Kasumi-1 (cell line): Measurements from ENCODE around the gene PCDHGB2.
"Not testable (repeated sequence)": the region's sequence is repeated elsewhere in the genome, so short reads cannot be mapped to it uniquely, and the experiment has no call there.

Experiments
- DNase-seq, 2 experiments: peaks; one replicate each; lab custom pipeline; 2025; lab: John Stamatoyannopoulos, UW

The PCDHGB2 gene

GRCh38 chr5:141349917-141350619 is 9.7 kb upstream of the PCDHGB2 start, which contains the start of gene PCDHGB1:
PCDHGB1 (plus strand) TSS chr5:141350099; CDS start chr5:141350261, 162 bp downstream.
- no peak for DNase-seq

GRCh38 chr5:141351591-141351990 is 8.2 kb upstream of the PCDHGB2 start:
- no peak for DNase-seq

GRCh38 chr5:141354900-141355469 is 4.8 kb upstream of the PCDHGB2 start, which contains the start of gene PCDHGA4:
PCDHGA4 (plus strand) TSS chr5:141355021; CDS start chr5:141355108, 87 bp downstream.
- DNase-seq: no peak

- DNase-seq: no peak
Measured at GRCh38 chr5:141355641-141356040, 4.2 kb upstream of the PCDHGB2 start.

GRCh38 chr5:141356133-141356532 is 3.7 kb upstream of the PCDHGB2 start:
- DNase-seq: no peak

- DNase-seq: no peak
Measured at GRCh38 chr5:141356950-141357349, 2.8 kb upstream of the PCDHGB2 start.

GRCh38 chr5:141360685-141361084 is 891 bp downstream of the PCDHGB2 start:
- DNase-seq: no peak

- DNase-seq: no peak
Measured at GRCh38 chr5:141362719-141363118, 2.9 kb downstream of the PCDHGB2 start.

- no peak for DNase-seq
Measured at GRCh38 chr5:141363952-141364660, 4.3 kb downstream of the PCDHGB2 start, which contains the start of gene PCDHGA5. PCDHGA5 (plus strand) TSS chr5:141364162; CDS start chr5:141364331, 169 bp downstream.

- DNase-seq: no peak
Measured at GRCh38 chr5:141366016-141366896, 6.5 kb downstream of the PCDHGB2 start.

- DNase-seq: no peak
Measured at GRCh38 chr5:141369994-141370848, 10.4 kb downstream of the PCDHGB2 start, which contains the start of gene PCDHGB3. PCDHGB3 (plus strand) TSS chr5:141370242; CDS start chr5:141370395, 153 bp downstream.

GRCh38 chr5:141371572-141372475 is 12.0 kb downstream of the PCDHGB2 start:
- no peak for DNase-seq

GRCh38 chr5:141373673-141374317 is 14.0 kb downstream of the PCDHGB2 start, which contains the start of gene PCDHGA6:
PCDHGA6 (plus strand) TSS chr5:141373891; CDS start chr5:141374084, 193 bp downstream.
- no peak for DNase-seq

GRCh38 chr5:141374627-141375026 is 14.8 kb downstream of the PCDHGB2 start:
- no peak for DNase-seq

- not testable (repeated sequence) for DNase-seq
Measured at GRCh38 chr5:141375444-141376155, 15.8 kb downstream of the PCDHGB2 start.

GRCh38 chr5:141382469-141383294 is 22.9 kb downstream of the PCDHGB2 start, which contains the start of gene PCDHGA7:
PCDHGA7 (plus strand) TSS chr5:141382742; CDS start chr5:141382900, 158 bp downstream.
- no peak for DNase-seq

- DNase-seq: no peak
Measured at GRCh38 chr5:141383345-141383744, 23.6 kb downstream of the PCDHGB2 start.
